ENCODE data around the gene KANK3. TPM values are rescaled to one million over a fixed set of nuclear protein-coding genes. Genes with fewer than 3 reads are reported as not detected.

The KANK3 gene
- total RNA-seq, 2 donors from 2014 or later, result 12.8 to 18.4 TPM

- no peak for TF ChIP-seq CTCF (IDR thresholded peaks at IDR 0.05)
- H3K36me3 ChIP-seq, result peaks cover 34% of the 10 kb centered on the region
- peak; percentile 54 for DNase-seq (ENCODE audit: low spot score)
- peaks cover 0 to 41% of the 10 kb centered on the region in 2 donors for H3K4me1 ChIP-seq
- H3K9me3 ChIP-seq, result no peaks in the 10 kb centered on the region
- H3K27me3 ChIP-seq, result no peaks in the 10 kb centered on the region
- H3K4me3 ChIP-seq, result peak overlapping the region in 1 of 2 donors; percentile 64
- H3K27ac ChIP-seq, result peak overlapping the region; percentile 54 to 72
These were observed 34.2 kb downstream of the KANK3 start for GRCh38 chr19:8308891-8309291.

DNA sequence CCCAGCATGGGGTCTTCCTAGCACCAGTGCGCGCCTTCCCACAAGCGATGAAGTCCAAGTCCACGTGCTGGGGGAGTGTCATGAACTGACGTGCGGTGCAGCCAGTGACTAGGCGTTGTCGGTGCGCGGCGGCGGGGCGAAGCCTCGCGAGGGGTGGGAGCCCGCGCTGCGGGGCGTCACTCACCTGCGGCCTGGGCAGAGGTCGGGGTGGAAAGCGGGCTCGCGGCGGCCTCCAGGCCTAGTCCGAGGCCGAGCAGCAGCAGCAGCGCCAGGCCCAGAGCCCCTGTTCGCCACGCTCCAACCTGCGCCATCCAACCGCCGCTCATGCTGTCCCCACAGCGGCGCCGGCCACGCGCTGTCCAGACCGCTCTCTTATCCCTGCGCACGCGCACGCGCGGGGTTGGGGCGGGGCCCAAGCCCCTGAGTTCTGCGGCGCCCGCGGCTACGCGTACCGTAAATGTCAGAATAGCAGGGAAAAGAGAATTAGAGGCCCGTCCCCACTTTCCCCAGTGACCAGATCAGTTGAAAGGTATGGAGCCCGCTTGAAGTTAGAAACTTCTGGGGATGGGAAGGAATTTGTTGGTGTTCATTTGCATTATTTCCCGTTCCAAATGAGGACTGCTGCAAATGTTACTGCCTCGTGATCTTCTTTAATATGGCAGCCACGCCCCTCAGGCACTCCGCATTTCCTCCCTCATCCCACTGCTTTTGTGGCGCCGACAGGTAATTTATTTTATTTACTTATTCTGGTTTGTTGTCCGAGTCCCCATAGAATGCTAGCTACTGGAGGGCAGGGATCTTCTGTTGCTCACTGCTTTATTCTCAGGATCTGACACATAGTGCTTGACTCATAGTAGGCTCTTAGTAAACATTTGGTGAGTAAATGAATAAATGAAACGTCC is 34.8 kb downstream of the KANK3 start, which contains the start of gene CD320:
Gene CD320, minus strand, starts transcription at position 394 of the 902 bp plus-strand sequence. Its CDS starts 68 bp downstream, at position 326.
- Histone ChIP-seq H3K4me3 (peak within 1 kb of the TSS; percentile 43 to 64), H3K4me1 (peaks cover 0 to 41% of the 10 kb centered on the region in 2 donors), H3K9me3 (no peaks in the 10 kb centered on the region), H3K27ac (peak within 1 kb of the TSS; percentile 54 to 72), H3K36me3 (peaks cover 27% of the 10 kb centered on the region), H3K27me3 (no peaks in the 10 kb centered on the region)
- DNase-seq (ENCODE audit: low spot score), result peak; percentile 90
- no peak for TF ChIP-seq CTCF (IDR thresholded peaks at IDR 0.05)

GRCh38 chr19:8307400-8307964 is 35.6 kb downstream of the KANK3 start:
- peaks cover 27% of the 10 kb centered on the region for H3K36me3 ChIP-seq
- no peaks in the 10 kb centered on the region for H3K27me3 ChIP-seq
- no peaks in the 10 kb centered on the region for H3K9me3 ChIP-seq
- peak overlapping the region; percentile 43 to 64 for H3K4me3 ChIP-seq
- H3K4me1 ChIP-seq, result peaks cover 0 to 46% of the 10 kb centered on the region in 2 donors
- peak overlapping the region in 1 of 2 donors; percentile 72 for H3K27ac ChIP-seq
- no peak for TF ChIP-seq CTCF (IDR thresholded peaks at IDR 0.05)
- DNase-seq (ENCODE audit: low spot score), result peak; percentile 58

- no peak for TF ChIP-seq CTCF (IDR thresholded peaks at IDR 0.05)
- H3K9me3 ChIP-seq, result no peaks in the 10 kb centered on the region
- H3K36me3 ChIP-seq, result peaks cover 30% of the 10 kb centered on the region
- H3K4me3 ChIP-seq, result no peak overlapping the region
- H3K27me3 ChIP-seq, result no peaks in the 10 kb centered on the region
- peak; percentile 49 for DNase-seq (ENCODE audit: low spot score)
- H3K4me1 ChIP-seq, result peaks cover 0 to 41% of the 10 kb centered on the region in 2 donors
- no peak overlapping the region for H3K27ac ChIP-seq
These were observed 36.6 kb downstream of the KANK3 start for GRCh38 chr19:8306235-8307054.

DNA sequence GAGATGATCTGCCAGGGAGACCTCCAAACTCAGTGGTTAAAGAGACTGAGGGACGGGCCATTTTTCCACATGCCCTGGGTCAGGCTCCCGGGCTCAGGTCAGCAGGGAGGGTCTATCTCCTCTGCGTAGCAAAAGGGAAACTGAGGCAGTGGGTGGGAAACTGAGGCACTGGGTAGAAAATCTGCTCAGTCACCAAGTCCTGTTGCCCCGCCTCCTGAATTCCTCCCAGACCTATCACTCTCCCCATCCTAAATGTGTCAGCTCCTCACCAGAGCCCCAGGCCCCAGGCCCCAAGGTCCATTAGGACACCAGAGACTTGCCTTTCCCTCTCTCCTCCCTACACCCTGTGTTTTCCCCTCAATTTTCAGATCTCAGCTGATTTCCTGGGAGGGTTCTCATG is 37.3 kb downstream of the KANK3 start:
- Histone ChIP-seq H3K4me3 (no peak overlapping the region), H3K4me1 (peaks cover 0 to 39% of the 10 kb centered on the region in 2 donors), H3K36me3 (peaks cover 24% of the 10 kb centered on the region), H3K27me3 (no peaks in the 10 kb centered on the region), H3K27ac (no peak overlapping the region), H3K9me3 (no peaks in the 10 kb centered on the region)
- peak; percentile 38 for DNase-seq (ENCODE audit: low spot score)
- no peak for TF ChIP-seq CTCF (IDR thresholded peaks at IDR 0.05)
